Mucosa of gallbladder (tissue), 1 donor: ENCODE measurements around the gene RBM6. TPM values are rescaled to one million over a fixed set of nuclear protein-coding genes. Genes with fewer than 3 reads are reported as not detected.
"Not testable (repeated sequence)": the region's sequence is repeated elsewhere in the genome, so short reads cannot be mapped to it uniquely, and the experiment has no call there.

Source experiments
- DNase-seq: peaks from one replicate; pipeline ENCODE4 v3.0.0-alpha.2; 2020; ENCODE audit warnings: low spot score
- total RNA-seq: library from RNA; stranded (reverse); gene quantifications from one replicate; pipeline ENCODE4 v1.2.1, GENCODE V29; 2021
- donor health status: DM: no; HTN: no; CAD: no.

Gene RBM6
- total RNA-seq, 1 donor from 2014 or later, result 89.2 TPM

DNA sequence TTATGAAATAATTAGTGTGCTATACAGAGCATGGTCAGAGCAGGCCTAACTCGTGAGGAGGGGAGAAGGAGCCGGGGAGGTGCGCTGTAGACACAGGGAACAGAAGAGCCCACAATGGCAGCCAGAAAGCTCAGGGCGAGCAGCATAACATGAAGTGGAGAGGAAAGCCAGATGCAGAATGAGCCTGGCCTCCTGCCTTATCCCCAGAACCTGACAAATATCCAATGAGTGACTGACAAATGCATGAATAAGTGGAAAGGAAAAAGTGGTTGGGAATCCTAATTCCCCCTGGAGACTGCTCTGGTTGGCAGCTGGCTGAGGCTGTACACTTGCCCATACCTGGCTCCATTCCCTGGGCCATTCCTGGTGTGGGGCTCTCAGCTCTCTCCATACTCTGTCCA lies 27.1 kb upstream of the RBM6 start:
- DNase-seq, result no peak

DNA sequence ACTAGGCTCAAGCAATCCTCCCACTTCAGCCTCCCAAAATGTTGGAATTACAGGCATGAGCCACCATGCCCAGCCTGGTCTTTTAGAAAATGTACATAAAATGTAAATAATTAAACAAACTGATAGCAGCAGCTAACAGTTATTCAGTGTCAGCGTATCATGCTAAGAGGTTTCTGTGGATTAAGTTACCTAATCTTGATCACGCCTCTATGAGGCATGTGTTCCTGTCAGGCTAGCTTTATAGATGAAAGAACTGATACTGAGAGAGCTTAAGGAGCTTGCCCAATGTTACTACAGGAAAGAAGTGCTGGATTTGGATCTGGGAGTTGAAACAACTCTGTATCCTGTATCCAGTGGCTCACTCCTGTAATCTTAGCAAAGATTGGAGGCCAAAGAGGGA lies 25.0 kb upstream of the RBM6 start:
- DNase-seq, result no peak

DNA sequence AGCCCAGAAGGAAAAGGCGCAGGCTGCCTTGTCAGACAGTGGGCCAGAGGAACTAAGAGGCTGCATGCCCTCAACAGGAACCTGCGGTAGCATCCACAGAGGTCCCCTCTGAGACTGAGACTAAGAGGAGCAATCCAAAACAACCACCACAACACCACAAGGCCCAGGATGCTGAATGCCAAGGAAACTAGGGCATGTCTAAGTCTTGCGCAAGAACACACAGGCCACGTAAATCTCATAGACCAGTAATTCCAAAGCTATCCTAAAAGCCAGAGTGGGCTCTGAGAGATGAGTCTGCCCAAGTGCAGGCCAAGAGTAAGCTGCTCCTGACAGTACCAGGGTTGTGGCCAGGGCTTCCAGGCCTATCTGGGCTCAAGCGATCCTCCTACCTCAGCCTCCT lies 23.3 kb upstream of the RBM6 start:
- no peak for DNase-seq

DNA sequence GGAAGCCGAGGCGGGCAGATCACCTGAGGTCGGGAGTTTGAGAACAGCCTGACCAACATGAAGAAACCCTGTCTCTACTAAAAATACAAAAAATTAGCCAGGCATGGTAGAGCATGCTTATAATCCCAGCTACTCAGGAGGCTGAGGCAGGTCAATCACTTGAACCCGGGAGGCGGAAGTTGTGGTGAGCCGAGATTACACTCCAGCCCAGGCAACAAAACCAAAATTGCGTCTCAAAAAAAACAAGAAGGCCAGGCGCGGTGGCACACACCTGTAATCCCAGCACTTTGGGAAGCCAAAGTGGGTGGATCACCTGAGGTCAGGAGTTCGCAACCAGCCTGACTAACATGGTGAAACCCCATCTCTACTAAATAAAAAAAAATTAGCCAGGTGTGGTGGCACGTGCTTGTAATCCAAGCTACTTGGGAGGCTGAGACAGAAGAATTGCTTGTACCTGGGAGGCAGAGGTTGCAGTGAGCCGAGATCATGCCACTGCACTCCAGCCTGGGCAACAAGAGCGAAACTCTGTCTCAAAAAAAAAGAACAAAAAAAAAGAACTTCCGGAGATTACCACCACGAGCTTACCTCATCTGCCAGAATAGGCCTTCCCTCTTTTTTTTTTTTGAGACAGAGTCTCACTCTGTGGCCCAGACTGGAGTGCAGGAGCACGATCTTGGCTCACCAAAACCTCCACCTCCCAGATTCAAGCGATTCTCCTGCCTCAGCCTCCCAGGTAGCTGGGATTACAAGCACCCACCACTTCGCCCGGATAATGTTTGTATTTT lies 22.0 kb upstream of the RBM6 start:
- DNase-seq, result not testable (repeated sequence)

- no peak for DNase-seq
These were observed 15.3 kb upstream of the RBM6 start for GRCh38 chr3:49924683-49925082.

- no peak for DNase-seq
These were observed 14.5 kb upstream of the RBM6 start for GRCh38 chr3:49925485-49925884.

DNA sequence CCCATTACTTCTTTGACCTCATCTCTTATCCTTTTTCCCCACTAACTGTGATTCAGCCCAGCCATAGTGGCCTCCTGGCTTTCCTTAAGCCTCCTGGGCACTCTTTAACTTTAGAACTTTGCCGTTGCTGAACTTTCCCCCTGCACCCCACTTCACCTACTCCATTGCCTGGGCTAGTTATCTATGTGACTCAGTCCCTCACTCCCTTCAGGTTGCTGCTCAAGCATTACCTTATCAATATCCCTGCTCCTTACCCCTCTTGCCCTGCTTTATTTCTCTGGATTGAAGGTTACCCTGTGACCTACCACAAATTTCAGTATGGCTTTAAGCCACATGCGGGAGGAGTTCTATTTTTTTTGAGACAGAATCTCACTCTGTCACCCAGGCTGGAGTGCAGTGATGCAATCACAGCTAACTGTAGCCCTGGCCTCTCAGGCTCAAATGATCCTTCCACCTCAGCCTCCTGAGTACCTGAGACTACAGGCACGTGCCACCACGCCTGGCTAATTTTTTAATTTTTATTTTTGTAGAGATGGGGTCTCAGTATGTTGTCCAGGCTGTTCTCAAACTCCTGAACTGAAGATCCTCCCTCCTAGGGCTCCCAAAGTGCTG lies 13.7 kb upstream of the RBM6 start:
- no peak for DNase-seq

- no peak for DNase-seq
These were observed 12.2 kb upstream of the RBM6 start for GRCh38 chr3:49927798-49928197.

GRCh38 chr3:49928481-49929017 lies 11.4 kb upstream of the RBM6 start:
- no peak for DNase-seq

GRCh38 chr3:49929291-49930167 lies 10.4 kb upstream of the RBM6 start, which contains the start of gene MON1A:
TSS of gene MON1A (minus strand) at chr3:49929811. CDS start at chr3:49913346, 16,465 bp downstream.
- DNase-seq, result peak; percentile 95

DNA sequence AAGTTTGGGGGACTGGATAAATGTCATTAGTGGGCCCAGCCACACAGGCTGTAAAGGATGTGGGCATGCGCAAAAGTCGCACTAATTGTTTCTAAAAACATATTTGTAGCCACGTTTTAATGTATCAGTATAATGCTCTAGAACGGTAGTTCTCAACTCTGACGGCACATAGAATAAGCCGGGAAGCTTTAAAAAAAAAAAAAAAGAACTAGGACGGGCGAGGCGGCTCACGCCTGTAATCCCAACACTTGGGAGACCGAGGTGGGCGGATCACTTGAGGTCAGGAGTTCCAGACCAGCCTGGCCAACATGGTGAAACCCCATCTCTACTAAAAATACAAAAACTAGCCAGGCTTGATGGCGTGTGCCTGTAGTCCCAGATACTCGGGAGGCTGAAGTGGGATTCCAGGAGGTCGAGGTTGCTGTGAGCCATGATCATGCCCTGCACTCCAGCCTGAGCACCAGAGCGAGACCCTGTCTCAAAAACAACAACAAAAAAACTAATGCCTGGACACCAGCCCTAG lies 9.7 kb upstream of the RBM6 start:
- DNase-seq, result no peak

- no peak for DNase-seq
These were observed 9.0 kb upstream of the RBM6 start for GRCh38 chr3:49930922-49931321.

DNA sequence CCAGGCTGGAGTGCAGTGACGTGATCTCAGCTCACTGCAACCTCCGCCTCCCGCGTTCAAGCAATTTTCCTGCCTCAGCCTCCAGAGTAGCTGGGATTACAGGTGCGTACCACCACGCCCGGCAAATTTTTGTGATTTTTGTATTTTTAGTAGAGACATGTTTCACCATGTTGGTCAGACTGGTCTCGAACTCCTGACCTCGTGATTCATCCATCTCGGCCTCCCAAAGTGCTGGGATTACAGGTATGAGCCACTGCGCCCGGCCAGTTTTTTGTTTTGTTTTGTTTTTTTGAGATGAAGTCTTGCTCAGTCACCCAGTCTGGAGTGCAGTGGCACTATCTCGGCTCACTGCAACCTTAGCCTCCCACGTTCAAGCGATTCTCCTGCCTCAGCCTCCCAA lies 7.7 kb upstream of the RBM6 start:
- DNase-seq, result not testable (repeated sequence)

DNA sequence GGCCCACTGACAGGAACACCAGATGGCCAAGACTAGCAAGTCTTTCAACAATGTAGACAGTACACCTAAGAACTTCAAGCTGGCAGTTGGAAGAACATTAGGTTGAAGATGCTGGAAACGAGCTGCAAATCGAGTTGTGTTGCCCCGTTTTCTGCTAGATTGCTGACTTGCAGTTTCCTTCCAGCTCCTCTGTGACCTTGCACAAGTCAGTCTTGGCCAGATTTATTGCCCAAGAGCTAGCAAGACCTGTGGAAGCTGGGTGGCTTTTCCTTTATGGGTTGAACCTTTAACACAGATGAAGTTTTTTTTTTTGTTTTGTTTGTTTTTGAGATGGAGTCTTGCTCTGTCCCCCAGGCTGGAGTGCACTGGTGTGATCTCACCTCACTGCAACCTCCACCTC lies 2.9 kb upstream of the RBM6 start:
- DNase-seq, result no peak

DNA sequence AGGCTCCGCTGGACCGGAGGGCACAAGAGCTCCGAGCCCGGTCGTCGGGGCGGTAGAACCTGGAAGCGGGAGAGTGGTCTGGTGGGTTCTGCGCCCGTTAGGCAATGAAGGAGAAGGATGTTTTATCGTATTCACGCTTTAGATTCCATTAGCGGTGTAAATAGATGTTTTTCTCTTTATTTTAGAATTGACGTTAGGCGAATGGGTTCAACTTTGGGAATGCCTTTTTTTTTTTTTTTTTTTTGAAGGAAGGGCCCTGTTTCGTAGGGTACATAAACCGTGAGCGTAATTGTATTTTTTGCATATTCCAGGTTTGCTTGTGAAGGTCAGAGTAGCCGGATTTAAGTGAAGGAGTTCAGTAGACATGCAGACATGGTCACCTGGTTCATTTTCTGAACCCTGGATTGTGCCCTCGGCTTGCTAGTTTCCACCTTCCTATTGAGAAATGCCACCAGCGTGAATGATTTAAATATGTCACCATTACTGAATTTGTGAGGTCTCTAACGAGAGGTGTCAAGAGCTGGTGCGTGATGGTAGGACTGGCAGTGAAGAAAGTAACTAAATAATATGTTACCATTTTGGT lies 808 bp downstream of the RBM6 start:
- DNase-seq, result no peak

GRCh38 chr3:49942651-49943050 lies 2.7 kb downstream of the RBM6 start:
- DNase-seq, result no peak

DNA sequence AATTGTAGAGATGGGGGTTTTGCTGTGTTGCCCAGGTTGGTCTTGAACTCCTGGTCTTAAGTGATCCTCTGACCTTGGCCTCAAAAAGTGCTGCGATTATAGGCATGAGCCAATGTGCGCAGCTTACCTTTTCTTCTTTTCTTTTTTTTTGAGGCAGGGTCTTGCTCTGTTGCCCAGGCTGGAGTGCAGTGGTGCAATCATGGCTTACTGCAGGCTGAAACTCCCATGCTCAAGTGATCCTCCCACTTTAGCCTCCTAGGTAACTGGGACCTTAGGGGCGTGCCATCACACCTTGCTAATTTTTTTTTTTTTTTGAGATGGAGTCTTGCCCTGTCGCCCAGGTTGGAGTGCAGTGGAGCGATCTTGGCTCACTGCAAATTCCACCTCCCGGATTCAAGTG lies 13.0 kb downstream of the RBM6 start:
- DNase-seq, result no peak

DNA sequence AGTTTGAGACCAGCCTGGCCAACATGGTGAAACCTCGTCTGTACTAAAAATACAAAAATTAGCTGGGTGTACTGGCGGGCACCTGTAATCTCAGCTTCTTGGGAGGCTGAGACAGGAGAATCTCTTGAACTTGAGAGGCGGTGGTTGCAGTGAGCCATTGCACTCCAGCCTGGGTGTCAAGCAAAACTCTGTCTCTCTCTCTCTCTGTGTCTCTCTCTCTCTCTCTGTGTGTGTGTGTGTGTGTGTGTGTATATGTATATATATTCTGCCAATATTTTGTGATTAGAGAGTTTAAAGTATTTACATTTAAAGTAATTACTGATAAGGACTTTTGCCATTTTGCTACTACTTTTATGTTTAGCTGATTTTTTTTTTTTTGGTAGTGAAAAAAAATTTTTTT lies 15.7 kb downstream of the RBM6 start:
- DNase-seq, result no peak

DNA sequence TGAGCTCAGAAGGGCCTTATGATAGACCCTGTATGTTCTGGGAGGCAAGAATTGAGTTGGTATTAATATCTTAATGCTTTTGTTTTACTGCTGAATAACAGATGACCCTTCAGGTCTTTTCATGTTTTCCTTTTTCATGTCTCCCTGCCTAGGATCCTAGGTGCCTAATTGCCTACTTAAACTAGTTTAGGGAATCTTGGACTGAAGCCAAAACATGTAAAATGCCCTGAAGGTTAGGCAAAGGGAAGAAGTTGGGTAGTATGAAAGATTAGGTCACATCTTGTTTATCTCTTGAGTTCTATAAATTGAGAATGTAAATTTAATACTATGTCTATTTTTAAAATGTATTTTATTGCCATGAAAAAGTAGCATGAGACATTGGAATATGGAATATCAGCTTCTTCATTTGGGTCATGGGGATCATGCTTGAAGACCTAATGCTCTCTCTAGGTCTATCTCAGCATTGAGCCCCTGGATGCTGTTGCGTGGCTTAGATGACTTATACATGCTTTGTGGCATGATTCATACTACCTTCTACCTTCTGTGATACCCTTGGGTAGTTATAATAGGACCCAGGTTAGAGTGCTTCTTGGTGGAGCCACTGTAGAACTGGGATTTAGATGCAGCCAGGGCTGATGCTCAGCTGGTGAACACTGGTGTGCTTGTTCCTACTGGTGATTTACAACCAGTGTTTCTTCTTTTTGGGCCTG lies 26.4 kb downstream of the RBM6 start:
- DNase-seq, result no peak

DNA sequence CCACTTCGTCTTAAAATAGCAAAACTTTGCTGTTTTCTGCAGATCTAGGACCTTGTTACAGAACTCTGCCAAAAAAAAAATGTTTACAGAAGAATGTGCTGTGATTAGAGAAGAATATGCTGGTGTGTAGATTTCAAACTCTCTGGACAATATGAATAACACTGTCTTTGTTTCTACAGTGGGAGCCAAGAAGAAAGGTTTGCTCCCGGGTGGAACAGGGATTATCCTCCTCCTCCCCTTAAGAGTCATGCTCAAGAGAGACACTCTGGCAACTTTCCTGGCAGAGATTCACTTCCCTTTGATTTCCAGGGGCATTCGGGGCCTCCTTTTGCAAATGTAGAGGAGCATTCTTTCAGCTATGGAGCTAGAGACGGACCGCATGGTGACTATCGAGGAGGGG lies 27.3 kb downstream of the RBM6 start:
- DNase-seq, result no peak

GRCh38 chr3:49968346-49968745 lies 28.4 kb downstream of the RBM6 start:
- DNase-seq, result no peak
